Left forelimb (tissue), 1 donor: Measurements from ENCODE around the gene NSD1.

Source experiments
- DNase-seq: peaks from one replicate; pipeline ENCODE4 v3.0.0-alpha.2; 2018; ENCODE audit warnings: low spot score

Gene NSD1

GRCh38 chr5:177309351-177310191 lies 176.0 kb downstream of the NSD1 start:
- DNase-seq, result no peak

DNA sequence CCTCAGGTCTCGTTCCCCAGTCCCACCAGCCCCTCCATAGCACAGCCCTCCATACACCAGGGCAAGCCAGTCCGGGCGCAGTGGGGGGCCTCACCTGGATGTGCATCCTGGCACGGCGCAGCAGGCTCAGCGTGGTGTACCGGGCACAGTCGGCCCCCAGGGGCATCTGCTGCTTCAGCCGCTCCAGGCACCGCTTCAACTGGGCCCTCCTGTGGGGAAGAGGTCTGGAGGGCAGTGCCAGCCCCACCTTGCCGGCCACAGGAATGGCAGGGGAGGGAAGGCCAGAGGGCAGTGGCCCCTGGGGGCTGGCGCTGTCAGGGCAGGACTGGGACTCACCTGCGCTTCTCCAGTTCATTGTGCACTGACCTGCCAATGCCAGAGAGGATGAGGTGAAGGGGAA lies 176.8 kb downstream of the NSD1 start:
- DNase-seq, result no peak

- no peak for DNase-seq
Observed at GRCh38 chr5:177310757-177311391, 177.3 kb downstream of the NSD1 start.

DNA sequence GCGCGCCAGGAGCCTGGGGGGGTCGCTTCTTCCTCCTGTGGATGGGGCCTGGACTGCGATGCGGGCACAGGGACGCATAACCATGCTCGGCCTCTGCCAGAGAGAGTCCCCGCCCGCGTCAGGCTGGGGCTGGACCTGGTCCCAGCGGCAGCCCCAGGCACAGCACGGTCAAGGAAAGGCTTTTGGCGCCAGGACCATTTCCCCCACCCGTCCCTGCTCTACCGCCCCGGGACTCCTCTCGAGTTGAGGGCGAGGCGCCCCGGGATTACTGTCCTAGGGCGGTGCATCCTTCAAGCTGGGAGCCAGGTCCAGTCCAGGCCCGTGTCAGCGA lies 177.8 kb downstream of the NSD1 start:
- no peak for DNase-seq

GRCh38 chr5:177311723-177312648 lies 178.4 kb downstream of the NSD1 start, which contains the start of gene MXD3:
Gene MXD3 (minus strand): TSS chr5:177311898. CDS start chr5:177311830, 68 bp downstream.
- peak; percentile 95 for DNase-seq

GRCh38 chr5:177312649-177313181 lies 179.1 kb downstream of the NSD1 start:
- no peak for DNase-seq

GRCh38 chr5:177313561-177314259 lies 180.1 kb downstream of the NSD1 start:
- DNase-seq, result no peak

DNA sequence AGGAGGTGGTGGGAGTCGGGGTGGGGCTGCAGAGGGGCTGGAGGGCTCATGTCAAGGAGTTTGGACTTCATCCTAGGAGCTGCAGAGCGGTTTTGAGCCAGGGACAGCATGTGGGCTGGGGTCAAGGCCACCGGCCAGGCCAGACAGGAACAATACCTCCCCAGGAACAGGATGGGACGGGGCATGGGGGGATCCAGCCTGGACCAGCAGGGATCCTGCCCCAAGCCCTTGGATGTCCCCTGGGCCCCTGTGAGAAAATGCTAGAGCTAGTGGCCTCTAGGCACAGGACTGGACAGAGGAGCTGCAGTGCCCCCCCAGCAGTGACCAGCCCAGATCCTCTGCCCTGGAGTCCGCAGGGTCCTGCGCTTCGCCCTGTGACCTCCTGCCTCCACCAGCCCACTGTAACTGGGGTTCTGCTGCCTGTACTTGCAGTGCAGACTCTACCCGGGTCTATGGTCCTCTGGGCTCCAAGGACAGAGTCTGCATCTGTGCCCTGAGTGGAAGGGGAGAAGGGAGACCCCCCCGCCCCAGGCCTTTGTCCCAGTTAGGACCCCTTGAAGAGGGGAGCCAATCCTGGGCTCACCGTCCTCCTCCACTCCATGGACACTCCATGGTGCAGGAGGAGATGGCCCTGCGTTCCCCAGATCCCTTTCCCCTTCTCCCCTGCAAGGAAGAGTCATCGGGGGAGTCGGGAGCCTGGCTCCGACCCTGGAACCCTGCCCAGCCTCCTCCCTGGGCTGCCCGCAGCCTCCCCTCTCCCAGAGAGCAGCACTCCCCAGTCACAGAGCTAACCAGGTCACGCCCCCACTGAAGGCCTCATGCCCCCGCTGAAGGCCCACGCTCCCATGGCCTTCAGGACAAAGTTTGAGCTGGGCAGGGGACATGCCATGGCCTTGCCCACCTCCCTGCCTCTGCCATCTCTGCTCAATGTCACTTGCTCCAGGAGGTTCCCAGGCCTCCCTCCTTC lies 181.1 kb downstream of the NSD1 start:
- DNase-seq, result no peak

DNA sequence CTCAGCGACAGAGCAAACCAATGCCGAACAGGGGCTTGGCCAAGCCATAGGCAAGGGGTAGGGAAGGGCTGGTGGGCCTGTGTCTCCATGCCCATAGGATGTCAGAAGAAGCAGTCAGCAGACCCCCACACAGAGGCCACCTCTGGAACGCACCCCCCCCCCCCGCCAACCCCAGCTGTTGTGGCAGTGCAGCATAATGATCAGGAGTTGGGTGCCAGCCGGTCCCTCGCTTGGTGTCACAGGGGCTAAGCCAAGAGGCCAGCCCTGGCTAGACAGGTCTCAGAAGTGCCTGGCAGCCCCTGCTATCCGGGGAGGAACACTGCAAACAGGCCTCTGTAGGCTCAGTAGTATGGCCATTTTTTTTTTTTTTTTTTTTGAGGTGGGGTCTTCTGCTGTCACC lies 181.8 kb downstream of the NSD1 start:
- no peak for DNase-seq

- DNase-seq, result no peak
Observed at GRCh38 chr5:177316005-177316404, 182.4 kb downstream of the NSD1 start.

DNA sequence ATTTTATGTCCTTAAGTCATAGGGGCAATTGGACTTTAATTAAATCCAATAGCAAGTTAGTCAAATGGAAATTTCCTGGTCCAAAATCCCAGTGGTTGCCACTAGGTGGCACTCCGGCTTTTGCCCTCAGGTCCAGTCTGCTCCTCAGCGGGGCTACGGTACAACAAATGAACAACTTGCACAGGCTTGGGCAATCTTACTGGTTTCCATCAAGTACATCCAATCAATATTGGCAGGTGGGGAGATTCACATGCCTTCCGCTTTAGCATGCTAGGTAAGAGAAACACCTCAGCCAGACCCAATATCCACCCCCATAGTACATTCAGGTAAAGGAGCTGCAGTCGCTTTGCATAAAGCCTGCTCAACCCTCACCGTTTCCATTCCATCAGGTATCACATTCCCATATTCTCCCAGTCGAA lies 184.4 kb downstream of the NSD1 start:
- no peak for DNase-seq

GRCh38 chr5:177319913-177320588 lies 186.5 kb downstream of the NSD1 start:
- no peak for DNase-seq

DNA sequence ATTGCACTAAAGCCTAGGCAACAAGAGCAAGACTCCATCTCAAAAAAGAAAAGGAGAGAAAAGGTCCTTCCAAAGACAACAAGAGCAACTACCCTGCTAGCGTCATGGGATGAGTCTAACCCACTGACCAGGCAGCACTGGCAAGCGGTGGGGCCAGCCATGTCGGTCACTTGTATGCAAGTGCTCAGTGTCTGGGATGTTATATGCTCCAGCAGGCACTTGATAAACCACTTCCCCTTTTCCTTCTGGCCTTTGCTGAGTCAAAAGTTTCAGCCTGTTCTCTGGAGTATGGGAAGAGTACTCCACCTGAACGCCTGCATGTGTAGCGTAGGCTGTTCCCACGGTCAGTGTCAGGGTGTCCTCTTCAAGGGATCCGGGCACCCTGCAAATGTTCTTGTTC lies 187.3 kb downstream of the NSD1 start:
- DNase-seq, result no peak

- DNase-seq, result no peak
Observed at GRCh38 chr5:177325868-177326381, 192.4 kb downstream of the NSD1 start.

GRCh38 chr5:177327539-177328522 lies 194.3 kb downstream of the NSD1 start:
- no peak for DNase-seq

DNA sequence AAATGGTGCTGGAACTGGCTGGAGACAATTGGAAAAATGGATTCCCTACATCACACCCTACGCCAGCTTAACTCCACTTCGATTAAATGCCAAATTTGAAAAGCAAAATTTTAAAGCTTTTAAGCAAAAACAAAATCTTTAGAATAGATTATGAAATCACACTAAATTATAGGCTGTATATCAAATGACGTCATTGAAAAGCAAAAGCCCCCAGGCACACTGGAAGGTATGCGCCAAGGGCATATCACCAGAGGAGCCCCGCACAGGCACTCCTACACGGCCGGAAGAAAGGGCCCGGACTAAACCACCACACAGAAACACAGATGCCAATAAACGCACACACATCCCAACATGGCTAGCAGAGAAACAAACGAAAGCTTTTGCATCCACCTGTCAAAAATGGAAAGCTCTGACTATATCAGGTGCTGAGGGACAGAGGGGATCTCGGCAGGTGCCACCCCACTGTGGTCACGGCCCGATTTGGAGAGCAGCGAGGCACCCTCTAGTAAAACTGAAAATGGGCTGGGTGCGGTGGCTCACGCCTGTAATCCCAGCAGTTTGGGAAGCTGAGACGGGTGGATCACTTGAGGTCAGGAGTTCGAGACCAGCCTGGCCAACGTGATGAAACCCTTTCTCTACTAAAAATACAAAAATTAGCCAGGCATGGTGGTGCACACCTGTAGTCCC lies 195.1 kb downstream of the NSD1 start:
- no peak for DNase-seq

DNA sequence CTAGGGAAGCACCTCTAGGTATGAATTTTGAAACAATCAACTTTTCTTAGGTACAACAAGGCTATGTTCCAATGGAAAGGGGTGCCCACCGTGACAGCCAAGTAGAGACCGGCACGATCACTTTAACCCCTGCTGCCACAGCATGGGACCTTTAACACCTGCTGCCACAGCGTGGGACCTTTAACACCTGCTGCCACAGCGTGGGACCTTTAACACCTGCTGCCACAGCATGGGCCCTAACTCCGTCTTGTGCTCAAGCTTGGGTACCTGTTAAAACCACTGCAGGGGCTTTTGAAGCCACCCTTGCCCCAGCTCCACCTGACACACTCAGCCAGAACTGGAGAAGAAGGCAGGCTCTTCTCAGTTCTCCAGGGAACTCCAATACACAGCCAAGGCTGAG lies 196.3 kb downstream of the NSD1 start:
- DNase-seq, result no peak
